Duodenal mucosa (tissue), 2 donors: ENCODE measurements around the gene ARHGEF39.

ENCODE experiments used
- H3K27ac ChIP-seq: one replicate; pipeline ENCODE4 v1.7.0; 2013; ENCODE audit warnings: low read depth, low read length
- H3K27me3 ChIP-seq, 2 donors: one replicate each; pipeline ENCODE4 v1.7.0; 2013; ENCODE audit warnings: low read length in 2 of 2, control low read depth in 1 of 2; ENCODE audit not compliant: insufficient read depth in 2 of 2, control insufficient read depth in 1 of 2
- H3K36me3 ChIP-seq, 2 donors: one replicate each; pipeline ENCODE4 v1.7.0; 2013; ENCODE audit warnings: low read length in 2 of 2, control low read depth in 1 of 2; ENCODE audit not compliant: insufficient read depth in 2 of 2, control insufficient read depth in 1 of 2
- H3K4me1 ChIP-seq, 2 donors: one replicate each; pipeline ENCODE4 v1.7.0; 2013; ENCODE audit warnings: low read length in 2 of 2, control low read depth in 1 of 2; ENCODE audit not compliant: insufficient read depth in 2 of 2, control insufficient read depth in 1 of 2
- H3K4me3 ChIP-seq, 2 donors: one replicate each; pipeline ENCODE4 v1.7.0; 2013; ENCODE audit warnings: low read length in 2 of 2, low read depth in 1 of 2
- H3K9ac ChIP-seq, 2 donors: one replicate each; pipeline ENCODE4 v1.7.0; 2013; ENCODE audit warnings: low read length in 2 of 2, low read depth in 1 of 2
- H3K9me3 ChIP-seq, 2 donors: one replicate each; pipeline ENCODE4 v1.7.0; 2013; ENCODE audit warnings: low read length in 2 of 2, control low read depth in 1 of 2; ENCODE audit not compliant: control insufficient read depth in 1 of 2

The ARHGEF39 gene

DNA sequence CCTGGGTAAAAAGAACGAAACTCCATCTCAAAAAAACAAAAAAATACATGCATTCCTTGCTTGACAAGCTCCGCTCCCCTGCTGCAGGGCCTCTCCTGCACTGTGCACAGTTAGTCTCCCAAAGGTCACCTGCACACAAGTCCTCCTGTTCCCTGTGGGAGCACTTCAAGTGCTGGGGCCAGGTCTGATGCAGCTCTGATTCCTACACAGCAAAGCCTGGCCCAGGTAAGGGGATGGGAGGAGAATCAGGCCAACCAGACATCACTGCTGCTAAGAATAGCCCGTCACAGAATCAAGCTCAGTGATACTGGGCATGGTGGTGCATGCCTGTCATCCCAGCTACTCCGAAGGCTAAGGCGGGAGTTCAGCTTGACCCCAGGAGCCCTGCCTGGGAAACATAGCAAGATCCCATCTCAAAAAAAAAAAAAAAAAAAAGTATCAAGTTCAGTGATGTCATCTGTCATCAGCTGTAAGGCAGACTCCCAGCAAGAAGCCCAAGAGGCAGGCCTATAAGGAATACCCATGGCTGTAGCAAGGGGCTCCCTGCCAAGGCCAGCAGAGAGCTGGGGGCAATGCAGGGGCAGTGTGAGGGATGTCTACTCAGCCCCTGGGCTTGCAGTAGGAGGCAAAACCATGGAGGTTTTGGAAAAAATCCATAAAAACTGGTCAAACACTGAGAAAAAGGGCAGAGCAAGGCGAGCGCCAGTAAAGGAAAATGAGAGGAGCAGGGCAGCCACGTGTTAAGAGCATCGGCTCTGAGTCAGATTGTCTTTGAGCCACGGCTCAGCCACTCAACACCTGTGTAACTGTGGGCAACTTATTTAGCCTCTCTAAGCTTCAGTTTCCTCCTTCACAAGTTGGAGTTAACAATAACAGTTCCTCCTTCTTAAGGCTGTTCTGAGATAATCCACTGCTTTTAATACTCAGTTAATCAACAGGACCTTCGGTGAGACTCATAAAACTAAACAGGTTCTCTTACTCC is 21.5 kb upstream of the ARHGEF39 start:
- H3K27me3 ChIP-seq = no peaks in the 10 kb centered on the region
- no peaks in the 10 kb centered on the region for H3K36me3 ChIP-seq
- no peak overlapping the region for H3K27ac ChIP-seq
- H3K9me3 ChIP-seq = no peaks in the 10 kb centered on the region
- peaks cover 15 to 22% of the 10 kb centered on the region in 2 donors for H3K4me1 ChIP-seq
- no peak overlapping the region for H3K9ac ChIP-seq
- no peak overlapping the region for H3K4me3 ChIP-seq

DNA sequence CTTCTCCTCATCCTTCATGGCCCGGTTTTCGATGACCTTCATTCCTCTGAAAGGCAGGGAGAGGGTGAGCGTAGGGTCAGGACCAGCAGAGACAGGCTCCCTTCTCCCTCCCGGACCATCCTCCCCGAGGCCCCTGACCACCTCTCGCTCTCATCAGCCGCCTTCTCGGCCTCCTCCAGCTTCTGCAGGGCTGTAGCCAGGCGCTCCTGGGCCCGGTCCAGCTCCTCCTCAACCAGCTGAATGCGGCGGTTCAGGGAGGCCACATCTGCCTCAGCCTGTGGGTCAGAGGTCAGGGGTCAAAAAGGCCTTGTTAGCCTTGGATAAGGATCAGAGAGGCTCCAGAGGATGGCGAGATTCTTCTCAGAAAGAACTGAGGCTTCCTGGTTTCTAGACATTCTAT is 20.5 kb upstream of the ARHGEF39 start:
- H3K27ac ChIP-seq = no peak overlapping the region
- H3K9ac ChIP-seq = no peak overlapping the region
- peaks cover 15 to 20% of the 10 kb centered on the region in 2 donors for H3K4me1 ChIP-seq
- H3K36me3 ChIP-seq = no peaks in the 10 kb centered on the region
- no peak overlapping the region for H3K4me3 ChIP-seq
- no peaks in the 10 kb centered on the region for H3K9me3 ChIP-seq
- H3K27me3 ChIP-seq = no peaks in the 10 kb centered on the region

DNA sequence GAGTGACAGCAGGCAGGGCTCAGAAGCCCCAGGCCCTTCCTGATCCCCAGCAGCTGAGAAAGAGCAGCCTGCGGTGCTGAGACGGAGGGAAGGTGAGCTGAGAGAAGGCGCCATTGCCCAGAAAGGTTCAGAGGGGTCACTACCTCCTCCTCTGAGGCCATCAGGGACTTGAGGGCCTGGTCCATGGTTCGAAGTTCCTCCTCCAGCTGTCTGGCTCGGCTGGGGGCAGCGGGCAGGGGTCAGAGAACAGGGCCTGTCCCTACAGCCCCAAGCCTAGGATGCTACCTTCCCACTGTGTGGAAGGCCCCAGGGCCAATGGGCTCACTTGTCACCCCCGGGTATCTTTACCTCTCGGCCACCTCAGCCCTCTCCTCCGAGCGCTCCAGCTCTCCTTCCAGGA is 19.9 kb upstream of the ARHGEF39 start:
- Histone ChIP-seq H3K4me3 (no peak overlapping the region), H3K9ac (no peak overlapping the region), H3K36me3 (no peaks in the 10 kb centered on the region), H3K9me3 (no peaks in the 10 kb centered on the region), H3K4me1 (peaks cover 15% of the 10 kb centered on the region in 2 donors), H3K27me3 (no peaks in the 10 kb centered on the region), H3K27ac (no peak overlapping the region)

DNA sequence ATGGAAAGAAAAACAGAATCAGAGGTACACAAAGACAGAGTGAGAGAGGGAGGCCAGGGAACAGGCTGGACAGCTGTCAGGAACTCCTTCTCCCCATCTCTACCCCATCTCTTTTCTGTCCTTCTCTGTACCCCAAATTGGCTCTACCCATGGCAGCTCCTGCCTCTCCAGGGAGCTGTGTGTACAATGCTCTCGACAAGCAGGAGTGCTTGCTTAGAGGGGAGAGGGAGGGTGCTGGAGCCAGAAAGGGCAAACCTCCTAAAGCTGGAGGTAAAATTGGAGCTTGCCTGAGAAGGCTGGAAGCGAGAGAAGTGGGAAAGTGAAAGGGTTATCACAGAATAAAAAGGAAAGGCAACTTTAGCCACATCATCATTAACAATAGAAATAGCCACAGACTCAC is 18.3 kb upstream of the ARHGEF39 start:
- Histone ChIP-seq H3K4me1 (peaks cover 3 to 4% of the 10 kb centered on the region in 2 donors), H3K4me3 (no peak overlapping the region), H3K36me3 (no peaks in the 10 kb centered on the region), H3K9me3 (no peaks in the 10 kb centered on the region), H3K9ac (no peak overlapping the region), H3K27me3 (no peaks in the 10 kb centered on the region), H3K27ac (no peak overlapping the region)

DNA sequence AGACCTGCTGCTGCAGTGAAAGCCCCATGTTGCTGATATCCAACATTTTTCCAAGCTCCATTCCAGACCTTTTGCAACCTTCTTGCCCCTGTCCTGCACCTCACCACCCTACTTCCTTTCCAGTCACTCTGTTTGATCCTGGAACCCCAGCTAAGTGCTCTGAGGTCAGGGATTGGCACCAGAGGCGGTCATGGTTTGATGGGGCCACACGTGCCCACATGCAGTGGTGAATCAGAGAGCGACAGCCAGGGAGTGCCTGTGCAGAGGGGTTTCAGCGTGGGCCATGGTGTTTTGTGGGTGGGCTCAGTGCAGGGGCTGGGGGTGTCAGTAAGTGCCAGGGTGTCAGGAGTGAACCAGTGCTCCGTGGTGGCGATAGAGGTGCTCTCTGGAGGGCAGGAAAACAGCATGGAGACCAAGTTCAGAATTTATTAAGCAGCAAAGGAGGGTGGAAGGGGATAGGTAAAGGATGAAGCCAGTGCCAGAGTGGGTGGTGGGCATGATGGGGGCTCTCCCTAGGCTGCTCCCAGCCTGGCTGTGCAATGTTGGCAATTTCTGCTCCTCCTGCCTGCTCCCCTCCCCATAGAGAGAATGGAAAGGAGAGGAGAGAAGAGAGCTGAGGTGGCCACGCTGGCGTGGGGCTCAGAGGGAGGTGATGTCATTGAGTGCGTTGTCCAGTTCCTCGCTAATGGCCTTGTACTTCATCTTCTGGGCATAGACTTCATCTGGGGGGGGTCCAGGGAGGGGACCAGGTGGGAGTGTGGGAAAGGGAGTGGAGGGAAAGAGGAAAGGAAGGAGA is 17.7 kb upstream of the ARHGEF39 start:
- H3K4me3 ChIP-seq = no peak overlapping the region
- no peaks in the 10 kb centered on the region for H3K4me1 ChIP-seq
- H3K27me3 ChIP-seq = no peaks in the 10 kb centered on the region
- no peak overlapping the region for H3K9ac ChIP-seq
- H3K9me3 ChIP-seq = no peaks in the 10 kb centered on the region
- no peak overlapping the region for H3K27ac ChIP-seq
- H3K36me3 ChIP-seq = no peaks in the 10 kb centered on the region

DNA sequence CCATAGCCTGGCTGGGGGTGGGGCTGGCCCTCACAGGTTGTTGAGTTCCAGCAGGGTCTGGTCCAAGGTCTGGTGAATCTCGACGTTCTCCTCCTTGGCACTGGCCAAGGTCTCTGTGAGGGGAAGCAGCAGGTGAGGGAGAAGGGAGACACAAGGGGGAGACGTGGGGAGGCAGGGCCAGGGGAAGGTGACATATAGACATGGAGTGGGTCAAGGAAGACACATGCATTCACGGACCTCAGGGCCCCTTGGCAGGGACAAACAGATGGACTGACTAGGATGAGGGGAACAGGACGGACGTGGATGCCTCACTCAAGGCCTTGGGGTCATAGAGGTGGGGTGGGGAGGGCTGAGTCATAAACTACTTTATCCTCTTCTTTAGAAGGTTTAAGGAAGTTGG is 17.1 kb upstream of the ARHGEF39 start:
- Histone ChIP-seq H3K36me3 (no peaks in the 10 kb centered on the region), H3K27me3 (no peaks in the 10 kb centered on the region), H3K4me3 (no peak overlapping the region), H3K27ac (no peak overlapping the region), H3K9ac (no peak overlapping the region), H3K9me3 (no peaks in the 10 kb centered on the region), H3K4me1 (no peaks in the 10 kb centered on the region)

DNA sequence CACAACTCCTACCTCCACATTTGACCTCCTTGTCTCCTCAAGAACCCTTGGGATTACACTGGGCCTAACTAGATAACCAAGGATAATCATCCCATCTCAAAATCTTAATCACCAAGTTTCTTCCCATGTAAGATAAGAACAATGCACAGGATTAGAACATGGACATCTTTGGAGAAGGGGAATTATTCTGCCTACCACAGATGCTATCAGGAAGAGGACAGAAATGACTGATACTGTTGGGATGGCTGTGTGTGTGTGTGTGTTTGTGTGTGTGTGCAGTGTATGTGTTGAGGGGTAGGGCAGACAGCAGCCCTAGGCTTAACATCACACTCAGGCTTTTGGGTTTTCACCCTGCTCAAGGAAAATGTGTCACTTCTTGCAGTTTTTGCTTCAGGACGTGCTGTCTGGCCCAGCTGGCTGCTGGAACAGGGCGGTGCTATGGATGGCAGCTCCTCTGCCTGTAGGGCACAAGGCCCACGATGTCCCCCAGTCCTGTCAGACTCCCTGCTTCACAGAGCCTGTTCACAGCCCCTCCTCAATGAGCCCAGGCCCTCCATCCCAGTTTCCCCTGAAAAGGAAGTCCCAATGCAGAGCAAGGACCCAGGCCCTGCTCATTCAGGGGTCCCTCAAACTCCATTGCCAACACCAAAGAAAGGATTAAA is 16.5 kb upstream of the ARHGEF39 start:
- no peak overlapping the region for H3K4me3 ChIP-seq
- no peaks in the 10 kb centered on the region for H3K9me3 ChIP-seq
- no peaks in the 10 kb centered on the region for H3K27me3 ChIP-seq
- H3K27ac ChIP-seq = no peak overlapping the region
- no peaks in the 10 kb centered on the region for H3K36me3 ChIP-seq
- H3K4me1 ChIP-seq = peaks cover 0 to 1% of the 10 kb centered on the region in 2 donors
- H3K9ac ChIP-seq = no peak overlapping the region

DNA sequence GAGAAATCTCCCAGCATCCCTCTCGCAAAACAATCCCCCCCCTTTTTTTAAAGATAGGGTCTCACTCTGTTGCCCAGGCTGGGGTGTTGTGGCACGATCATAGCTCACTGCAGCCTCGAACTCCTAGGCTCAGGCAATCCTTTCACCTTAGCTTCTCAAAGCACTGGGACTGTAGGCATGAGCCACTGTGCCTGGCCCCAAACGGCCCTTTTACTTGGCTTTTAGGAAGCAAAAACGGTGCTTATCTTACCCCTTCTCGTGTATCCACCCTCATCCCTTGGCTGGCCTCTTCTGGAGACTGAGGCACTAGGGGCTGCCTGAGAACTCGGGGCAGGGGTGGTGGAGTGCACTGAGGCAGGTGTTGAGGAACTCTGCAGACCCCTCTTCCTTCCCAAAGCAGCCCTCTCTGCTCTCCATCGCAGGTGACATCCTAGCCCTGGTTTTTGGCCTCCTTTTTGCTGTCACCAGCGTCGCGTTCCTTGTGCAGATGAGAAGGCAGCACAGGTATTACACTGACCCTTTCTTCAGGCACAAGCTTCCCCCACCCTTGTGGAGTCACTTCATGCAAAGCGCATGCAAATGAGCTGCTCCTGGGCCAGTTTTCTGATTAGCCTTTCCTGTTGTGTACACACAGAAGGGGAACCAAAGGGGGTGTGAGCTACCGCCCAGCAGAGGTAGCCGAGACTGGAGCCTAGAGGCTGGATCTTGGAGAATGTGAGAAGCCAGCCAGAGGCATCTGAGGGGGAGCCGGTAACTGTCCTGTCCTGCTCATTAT is 15.5 kb upstream of the ARHGEF39 start:
- no peak overlapping the region for H3K9ac ChIP-seq
- no peaks in the 10 kb centered on the region for H3K9me3 ChIP-seq
- no peak overlapping the region for H3K4me3 ChIP-seq
- H3K27me3 ChIP-seq = no peaks in the 10 kb centered on the region
- no peaks in the 10 kb centered on the region for H3K36me3 ChIP-seq
- H3K4me1 ChIP-seq = peaks cover 0 to 8% of the 10 kb centered on the region in 2 donors
- no peak overlapping the region for H3K27ac ChIP-seq

DNA sequence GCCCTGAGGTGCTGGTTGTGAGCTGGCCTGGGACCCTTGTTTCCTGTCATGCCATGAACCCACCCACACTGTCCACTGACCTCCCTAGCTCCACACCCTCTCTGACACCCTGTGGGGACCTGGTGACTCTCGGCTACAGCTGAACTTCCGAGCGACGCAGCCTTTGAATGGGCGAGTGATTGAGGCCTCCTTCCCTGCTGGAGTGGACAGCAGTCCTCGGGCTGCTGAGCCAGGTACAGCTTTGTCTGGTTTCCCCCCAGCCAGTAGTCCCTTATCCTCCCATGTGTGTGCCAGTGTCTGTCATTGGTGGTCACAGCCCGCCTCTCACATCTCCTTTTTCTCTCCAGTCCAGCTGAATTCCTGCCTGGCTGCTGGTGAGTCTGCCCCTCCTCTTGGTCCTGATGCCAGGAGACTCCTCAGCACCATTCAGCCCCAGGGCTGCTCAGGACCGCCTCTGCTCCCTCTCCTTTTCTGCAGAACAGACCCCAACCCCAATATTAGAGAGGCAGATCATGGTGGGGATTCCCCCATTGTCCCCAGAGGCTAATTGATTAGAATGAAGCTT is 14.9 kb upstream of the ARHGEF39 start:
- no peak overlapping the region for H3K9ac ChIP-seq
- no peaks in the 10 kb centered on the region for H3K27me3 ChIP-seq
- H3K4me1 ChIP-seq = peaks cover 4 to 13% of the 10 kb centered on the region in 2 donors
- H3K27ac ChIP-seq = no peak overlapping the region
- H3K4me3 ChIP-seq = no peak overlapping the region
- no peaks in the 10 kb centered on the region for H3K9me3 ChIP-seq
- no peaks in the 10 kb centered on the region for H3K36me3 ChIP-seq
